Breast epithelium (tissue), 4 donors: Measurements from ENCODE around the gene SYNE2. TPM values are rescaled to one million over a fixed set of nuclear protein-coding genes. Genes with fewer than 3 reads are reported as not detected.

Source experiments
- DNase-seq, 2 donors: peaks; one replicate each; pipeline ENCODE4 v3.0.0-alpha.2; 2019; ENCODE audit warnings: low spot score in 2 of 2
- H3K27ac ChIP-seq, 2 donors: fragments of 200-600 bp; sonication (generic) in 1 of 2; one replicate each; pipeline ENCODE4 v1.5.1; 2016 to 2019; ENCODE audit warnings: mild to moderate bottlenecking in 1 of 2
- H3K27me3 ChIP-seq, 2 donors: fragments of 200-600 bp; sonication (generic) in 1 of 2; one replicate each; pipeline versions ENCODE4 v1.5.1 to v1.6.0; 2017 to 2019; ENCODE audit warnings: control low read depth in 1 of 2, mild to moderate bottlenecking in 1 of 2
- H3K36me3 ChIP-seq: fragments of 200-600 bp; one replicate; pipeline ENCODE4 v1.5.1; 2019
- H3K4me1 ChIP-seq, 2 donors: fragments of 200-600 bp; sonication (generic); one replicate each; pipeline ENCODE4 v1.5.1; 2016 to 2019; ENCODE audit warnings: control low read depth in 1 of 2
- H3K4me3 ChIP-seq, 3 donors: fragments of 200-600 bp; sonication (generic); 1 replicate in 2 of 3; 2 replicates in 1 of 3; pipeline ENCODE4 v1.5.1; 2016 to 2019; ENCODE audit warnings: mild to moderate bottlenecking in 3 of 3, moderate library complexity in 2 of 3
- H3K9me3 ChIP-seq, 2 donors: fragments of 200-600 bp; sonication (generic) in 1 of 2; one replicate each; pipeline ENCODE4 v1.5.1; 2016 to 2019; ENCODE audit warnings: control low read depth in 1 of 2
- POLR2A ChIP-seq: fragments of 450-650 bp; IDR thresholded peaks from one replicate; pipeline ENCODE4 v1.6.1; 2016; ENCODE audit warnings: antibody characterized with exemption, mild to moderate bottlenecking, moderate library complexity
- POLR2AphosphoS5 ChIP-seq, 3 donors: sonication (generic); formaldehyde crosslinking; IDR thresholded peaks; one replicate each; pipeline ENCODE4 v1.6.1; 2017; ENCODE audit warnings: antibody characterized with exemption in 3 of 3
- intact Hi-C: fragments of 100-400 bp; cut with DNase I; formaldehyde crosslinking; loops from one replicate; pipeline ENCODE4 v1.15.1; 2023; ENCODE audit warnings: low total_unique reads
- total RNA-seq, 3 donors: library from RNA; depleted of rRNA; stranded (reverse); fragments of >200 nt; gene quantifications; one replicate each; pipeline ENCODE4 v1.1.0, GENCODE V29; 2016
- TF ChIP-seq, protein P1 (sequence below), 3 donors: fragments of 450-650 bp; IDR thresholded peaks; one replicate each; pipeline ENCODE4 v1.5.1; 2016 to 2017; ENCODE audit warnings: antibody characterized with exemption in 3 of 3, mild to moderate bottlenecking in 3 of 3, moderate library complexity in 3 of 3

The SYNE2 gene
- total RNA-seq, 3 donors from 2014 or later = 81.4 to 308 (median 303) TPM

DNA sequence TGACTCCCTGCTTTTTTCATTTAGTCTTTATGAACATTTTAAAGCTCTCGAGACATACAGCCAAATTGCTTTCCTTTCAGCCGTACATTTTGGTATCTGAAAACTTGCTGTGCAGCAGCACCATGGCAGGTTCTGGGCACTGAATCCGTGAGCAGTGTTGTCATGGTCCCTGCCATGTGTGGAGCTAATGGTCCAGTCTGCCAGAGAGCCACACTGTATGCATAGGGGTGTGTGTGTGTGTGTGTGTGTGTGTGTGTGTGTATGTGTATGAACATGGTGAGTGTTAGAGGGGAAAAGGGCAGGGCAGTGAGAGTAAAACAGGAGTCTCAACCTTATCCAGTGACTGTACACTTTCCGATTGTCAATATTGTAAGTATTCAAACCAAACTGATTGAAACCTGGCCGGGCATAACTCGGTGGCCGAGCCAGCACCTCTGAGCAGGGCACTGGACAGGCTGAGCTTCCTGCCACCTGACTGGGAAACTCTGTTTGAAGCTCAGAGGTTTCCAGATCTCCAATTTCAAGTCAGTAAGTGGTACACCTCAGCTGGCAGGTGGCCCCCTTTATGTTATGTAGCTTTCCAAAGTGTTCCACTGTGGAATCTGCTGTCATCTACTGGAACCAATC is 331.4 kb downstream of the SYNE2 start:
- Histone ChIP-seq H3K36me3 (peaks cover 4% of the 10 kb centered on the region), H3K4me3 (no peak overlapping the region), H3K4me1 (no peaks in the 10 kb centered on the region), H3K27me3 (no peaks in the 10 kb centered on the region), H3K27ac (no peak overlapping the region), H3K9me3 (no peaks in the 10 kb centered on the region)
- TF ChIP-seq POLR2A = no peak
- intact Hi-C loops = no loop called here
- no peak for DNase-seq

GRCh38 chr14:64185184-64185583 is 332.4 kb downstream of the SYNE2 start:
- intact Hi-C loops = no loop called here
- Histone ChIP-seq H3K27ac (no peak overlapping the region), H3K9me3 (no peaks in the 10 kb centered on the region), H3K4me1 (no peaks in the 10 kb centered on the region), H3K27me3 (no peaks in the 10 kb centered on the region), H3K36me3 (peaks cover 4% of the 10 kb centered on the region), H3K4me3 (no peak overlapping the region)
- DNase-seq = no peak
- TF ChIP-seq, protein P1, sequence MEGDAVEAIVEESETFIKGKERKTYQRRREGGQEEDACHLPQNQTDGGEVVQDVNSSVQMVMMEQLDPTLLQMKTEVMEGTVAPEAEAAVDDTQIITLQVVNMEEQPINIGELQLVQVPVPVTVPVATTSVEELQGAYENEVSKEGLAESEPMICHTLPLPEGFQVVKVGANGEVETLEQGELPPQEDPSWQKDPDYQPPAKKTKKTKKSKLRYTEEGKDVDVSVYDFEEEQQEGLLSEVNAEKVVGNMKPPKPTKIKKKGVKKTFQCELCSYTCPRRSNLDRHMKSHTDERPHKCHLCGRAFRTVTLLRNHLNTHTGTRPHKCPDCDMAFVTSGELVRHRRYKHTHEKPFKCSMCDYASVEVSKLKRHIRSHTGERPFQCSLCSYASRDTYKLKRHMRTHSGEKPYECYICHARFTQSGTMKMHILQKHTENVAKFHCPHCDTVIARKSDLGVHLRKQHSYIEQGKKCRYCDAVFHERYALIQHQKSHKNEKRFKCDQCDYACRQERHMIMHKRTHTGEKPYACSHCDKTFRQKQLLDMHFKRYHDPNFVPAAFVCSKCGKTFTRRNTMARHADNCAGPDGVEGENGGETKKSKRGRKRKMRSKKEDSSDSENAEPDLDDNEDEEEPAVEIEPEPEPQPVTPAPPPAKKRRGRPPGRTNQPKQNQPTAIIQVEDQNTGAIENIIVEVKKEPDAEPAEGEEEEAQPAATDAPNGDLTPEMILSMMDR (IDR thresholded peaks at IDR 0.05) = no peak
- TF ChIP-seq POLR2A = no peak
- TF ChIP-seq POLR2AphosphoS5 (IDR thresholded peaks at IDR 0.05) = no peak

DNA sequence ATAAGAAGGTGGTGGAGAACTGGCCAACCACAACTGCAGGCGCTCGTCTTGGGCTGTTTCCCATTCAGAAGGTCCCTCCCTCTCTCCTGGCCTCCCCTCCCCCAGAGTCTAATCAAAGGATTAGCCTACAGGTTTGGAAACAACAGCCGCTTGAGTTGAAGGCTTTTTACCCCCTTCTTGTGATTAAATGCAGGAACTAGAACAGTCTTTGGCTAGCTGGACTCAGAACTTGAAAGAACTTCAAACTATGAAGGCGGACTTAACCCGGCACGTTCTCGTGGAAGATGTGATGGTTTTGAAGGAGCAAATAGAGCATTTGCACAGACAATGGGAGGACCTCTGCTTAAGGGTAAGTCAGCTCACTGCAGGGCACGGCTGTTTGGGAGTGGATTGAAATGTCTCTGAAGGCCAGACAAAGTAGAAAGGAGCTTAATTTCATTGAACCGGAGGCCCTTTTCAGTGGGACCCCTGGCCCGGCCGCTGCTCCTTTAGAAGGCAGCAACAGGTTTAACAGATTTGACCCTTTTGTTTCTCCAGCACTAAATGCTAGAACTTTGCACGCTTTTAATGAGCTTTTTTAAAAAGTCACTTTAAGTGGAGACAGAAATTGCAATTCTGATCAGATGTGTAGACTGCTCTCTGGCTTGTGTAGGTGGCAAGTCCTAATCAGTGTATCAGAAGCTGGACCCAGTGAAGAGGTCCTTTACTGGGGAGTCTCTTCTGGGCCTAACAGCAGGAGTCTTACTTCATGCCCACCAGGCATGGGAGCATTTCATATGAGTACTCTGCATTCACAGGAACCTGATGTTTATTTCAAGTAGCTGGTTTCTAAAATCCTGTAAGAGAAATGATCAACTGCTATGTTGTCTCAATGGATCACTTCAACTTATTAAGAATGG is 333.7 kb downstream of the SYNE2 start:
- intact Hi-C loops = no loop called here
- H3K4me3 ChIP-seq = no peak overlapping the region

DNA sequence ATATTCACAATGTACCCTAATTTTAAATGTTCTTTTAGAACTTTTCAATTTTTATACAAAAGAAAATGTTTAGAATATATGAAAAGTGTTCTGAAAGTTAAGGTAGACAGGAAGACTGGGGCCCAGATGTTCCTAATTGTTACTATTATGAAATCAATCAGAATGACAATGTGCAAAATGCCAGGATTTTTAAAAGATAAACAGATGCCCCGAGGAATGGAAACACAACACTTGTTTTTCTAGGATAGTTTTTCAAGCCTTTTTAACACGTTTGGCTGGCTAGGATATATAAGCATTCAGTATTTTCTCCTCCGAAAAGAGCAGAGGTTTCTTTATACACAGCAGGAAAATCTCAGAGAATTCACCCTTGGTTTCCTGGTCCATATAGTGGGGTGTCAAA is 334.5 kb downstream of the SYNE2 start:
- Histone ChIP-seq H3K27ac (no peak overlapping the region), H3K36me3 (no peaks in the 10 kb centered on the region), H3K27me3 (no peaks in the 10 kb centered on the region), H3K4me1 (no peaks in the 10 kb centered on the region), H3K4me3 (no peak overlapping the region), H3K9me3 (no peaks in the 10 kb centered on the region)
- intact Hi-C loops = no loop called here
- TF ChIP-seq, protein P1 (IDR thresholded peaks at IDR 0.05) = no peak
- no peak for TF ChIP-seq POLR2A
- no peak for TF ChIP-seq POLR2AphosphoS5 (IDR thresholded peaks at IDR 0.05)
- no peak for DNase-seq

More for the DNA sequence above, 333.7 kb downstream of the SYNE2 start:
- Histone ChIP-seq H3K4me1 (no peaks in the 10 kb centered on the region), H3K27me3 (no peaks in the 10 kb centered on the region), H3K36me3 (no peaks in the 10 kb centered on the region), H3K27ac (no peak overlapping the region), H3K9me3 (no peaks in the 10 kb centered on the region)
- TF ChIP-seq, protein P1 (IDR thresholded peaks at IDR 0.05) = no peak
- no peak for TF ChIP-seq POLR2A
- no peak for TF ChIP-seq POLR2AphosphoS5 (IDR thresholded peaks at IDR 0.05)
- DNase-seq = no peak

DNA sequence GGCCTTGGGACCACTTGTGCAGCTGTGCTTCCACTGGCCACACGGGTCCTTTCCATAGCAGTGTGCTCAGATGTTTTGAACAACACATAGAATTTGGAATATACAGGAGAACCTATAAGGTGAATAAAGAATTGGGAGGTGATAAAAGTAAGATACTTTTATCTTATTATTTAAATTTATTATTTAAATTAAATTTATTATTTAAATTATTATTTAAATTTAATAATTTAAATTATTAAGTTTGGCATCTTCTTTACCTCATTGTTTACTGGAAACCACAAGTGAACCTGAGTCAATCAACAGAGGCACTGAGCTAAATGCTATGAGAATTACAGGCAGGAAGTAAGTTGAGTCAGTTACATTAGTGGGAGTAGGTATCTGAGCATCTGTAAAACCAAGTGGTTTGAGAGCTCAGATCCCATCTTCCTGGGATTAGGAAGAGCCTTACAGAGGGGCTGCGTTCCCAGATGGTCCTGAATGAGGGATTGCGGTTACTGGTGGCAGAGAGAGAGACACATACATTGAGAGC is 338.2 kb downstream of the SYNE2 start:
- H3K4me1 ChIP-seq = no peaks in the 10 kb centered on the region
- no peaks in the 10 kb centered on the region for H3K27me3 ChIP-seq
- H3K36me3 ChIP-seq = no peaks in the 10 kb centered on the region
- H3K9me3 ChIP-seq = no peaks in the 10 kb centered on the region
- H3K27ac ChIP-seq = no peak overlapping the region
- no peak for TF ChIP-seq POLR2A
- TF ChIP-seq POLR2AphosphoS5 (IDR thresholded peaks at IDR 0.05) = no peak
- TF ChIP-seq, protein P1 (IDR thresholded peaks at IDR 0.05) = no peak
- no peak for DNase-seq
- intact Hi-C loops = no loop called here
- no peak overlapping the region for H3K4me3 ChIP-seq
